ENCODE measurements around the gene RAI1.
A peak's percentile ranks its signal among the peaks of the same experiment; 100 is the strongest.

Gene RAI1

DNA sequence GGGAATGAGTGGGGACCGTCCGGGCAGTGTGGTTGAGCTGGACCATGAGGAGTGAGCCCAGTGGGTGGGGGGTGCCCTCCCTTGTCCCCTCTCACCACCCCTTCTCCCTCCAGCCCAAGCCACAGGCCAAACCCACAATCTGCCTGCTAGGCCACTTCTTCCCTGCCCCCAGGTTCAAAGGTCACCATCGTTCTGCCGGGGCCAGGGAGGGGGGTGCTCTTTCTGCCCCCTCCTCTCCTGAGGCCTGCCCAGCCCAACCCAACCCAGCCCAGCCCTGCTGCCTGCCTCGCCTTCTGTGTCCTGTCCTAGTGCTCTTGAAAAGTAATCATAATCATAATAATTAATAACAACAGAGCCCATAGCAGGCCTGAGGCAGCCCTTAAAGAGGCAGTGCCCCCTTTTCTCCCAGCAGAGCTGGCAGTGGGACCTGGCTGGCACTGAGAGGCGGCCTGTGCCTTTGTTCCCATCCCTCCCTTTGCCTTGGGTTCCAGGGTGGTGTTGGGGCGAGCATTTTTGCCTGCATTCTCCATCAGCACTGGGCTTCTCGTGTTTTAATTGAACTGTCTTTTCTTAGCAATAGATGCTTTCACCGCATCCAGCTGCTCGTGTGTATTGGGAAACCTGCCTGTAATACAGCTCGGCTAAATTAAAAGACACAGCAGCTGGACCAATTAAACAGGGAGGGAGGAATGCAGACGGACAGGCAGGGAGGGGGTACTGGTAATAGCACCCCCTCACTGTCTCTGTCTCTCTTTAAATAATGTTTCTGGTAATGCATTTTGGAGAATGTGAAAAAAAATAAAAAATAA lies 108.8 kb downstream of the RAI1 start:
- no peak for DNase-seq

DNA sequence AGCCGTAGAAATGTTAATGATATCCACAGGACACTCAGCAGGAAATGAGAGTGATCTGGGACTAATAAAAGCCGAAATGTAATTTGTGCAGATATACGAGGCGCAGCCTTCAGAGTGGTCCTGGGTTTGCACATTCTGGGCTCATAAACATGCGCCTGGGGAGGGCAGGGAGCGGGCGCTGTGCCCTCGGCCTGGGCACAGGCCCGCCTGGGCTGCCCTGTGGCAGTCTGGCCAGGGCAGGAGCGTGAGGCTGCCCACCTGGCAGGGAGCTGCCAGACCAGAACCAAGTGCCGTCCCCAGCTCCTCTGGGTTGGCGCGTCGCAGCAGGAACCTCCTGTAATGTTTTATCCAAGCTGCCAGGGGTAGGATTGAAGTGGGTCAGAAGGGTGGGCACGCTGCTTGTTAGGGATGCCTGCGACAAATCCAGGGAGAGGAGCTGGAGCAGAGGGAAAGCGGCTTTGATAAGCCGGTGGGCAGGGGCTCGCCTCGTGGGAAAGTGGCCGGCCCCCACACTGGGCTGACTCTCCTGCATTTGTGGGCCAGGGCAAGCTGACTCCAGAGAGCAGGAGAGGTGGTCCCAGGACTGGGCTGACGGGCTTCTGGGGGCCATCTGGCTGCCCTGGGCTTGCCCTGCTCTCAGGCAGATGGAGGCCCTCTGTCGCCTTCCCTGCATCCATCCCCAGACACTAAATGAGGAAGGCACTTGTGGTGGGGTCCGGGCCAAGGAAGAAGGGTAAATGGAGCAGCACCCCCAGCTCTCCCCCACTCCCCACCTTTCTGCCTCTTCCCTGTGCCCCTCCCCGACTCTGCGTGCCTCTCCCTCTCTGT lies 109.6 kb downstream of the RAI1 start:
- DNase-seq, result no peak

DNA sequence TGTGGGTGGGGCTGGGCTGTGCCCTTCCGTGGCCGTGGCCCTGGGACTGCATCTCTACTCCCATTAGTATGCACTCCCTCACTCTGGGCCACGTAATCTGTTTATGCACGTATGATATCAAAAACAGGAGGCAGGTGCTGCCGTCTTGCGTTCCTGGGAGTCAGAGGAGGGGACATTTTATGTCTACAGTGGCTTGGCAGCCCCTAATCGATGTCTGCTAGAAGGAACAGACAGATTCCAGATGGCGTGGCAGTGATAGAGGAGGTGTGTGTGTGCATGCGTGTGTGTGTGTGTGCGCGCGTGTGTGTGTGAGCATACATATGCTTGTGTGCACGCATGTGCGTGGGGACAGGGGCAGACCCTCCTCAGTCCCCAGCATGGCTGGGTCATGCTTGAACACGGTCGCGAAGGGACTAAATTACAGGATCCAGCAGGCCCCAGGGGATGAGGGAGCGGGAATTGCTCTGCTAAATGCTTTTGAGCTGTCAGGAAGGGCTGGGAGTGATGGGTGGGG lies 110.8 kb downstream of the RAI1 start:
- DNase-seq, result no peak

DNA sequence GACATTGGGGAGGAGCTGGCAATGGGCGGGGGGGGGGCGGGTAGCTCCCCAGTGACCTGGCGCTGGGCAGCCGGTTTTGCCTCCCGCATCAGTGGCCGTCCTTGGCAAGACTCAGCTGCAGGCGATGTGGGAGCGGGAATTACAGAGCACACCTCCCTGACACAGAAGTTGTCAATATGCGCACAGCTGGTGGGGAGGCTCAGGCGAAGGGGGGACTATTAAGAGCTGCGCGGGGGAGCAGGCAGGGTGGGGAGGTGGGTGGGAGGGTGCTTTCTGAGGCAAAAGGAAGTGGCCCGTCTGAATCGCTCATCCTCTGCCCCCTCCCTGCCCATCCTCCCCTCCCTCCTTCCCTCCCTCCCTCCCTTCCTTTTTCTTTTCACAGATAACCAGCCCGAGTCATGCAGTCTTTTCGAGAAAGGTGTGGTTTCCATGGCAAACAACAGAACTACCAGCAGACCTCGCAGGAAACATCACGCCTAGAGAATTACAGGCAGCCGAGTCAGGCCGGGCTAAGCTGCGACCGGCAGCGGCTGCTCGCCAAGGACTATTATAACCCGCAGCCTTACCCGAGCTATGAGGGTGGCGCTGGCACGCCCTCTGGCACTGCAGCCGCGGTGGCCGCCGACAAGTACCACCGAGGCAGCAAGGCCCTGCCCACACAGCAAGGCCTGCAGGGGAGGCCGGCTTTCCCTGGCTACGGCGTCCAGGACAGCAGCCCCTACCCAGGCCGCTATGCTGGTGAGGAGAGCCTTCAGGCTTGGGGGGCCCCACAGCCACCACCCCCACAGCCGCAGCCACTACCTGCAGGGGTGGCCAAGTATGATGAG lies 111.5 kb downstream of the RAI1 start:
- peak; percentile 86 for DNase-seq

DNA sequence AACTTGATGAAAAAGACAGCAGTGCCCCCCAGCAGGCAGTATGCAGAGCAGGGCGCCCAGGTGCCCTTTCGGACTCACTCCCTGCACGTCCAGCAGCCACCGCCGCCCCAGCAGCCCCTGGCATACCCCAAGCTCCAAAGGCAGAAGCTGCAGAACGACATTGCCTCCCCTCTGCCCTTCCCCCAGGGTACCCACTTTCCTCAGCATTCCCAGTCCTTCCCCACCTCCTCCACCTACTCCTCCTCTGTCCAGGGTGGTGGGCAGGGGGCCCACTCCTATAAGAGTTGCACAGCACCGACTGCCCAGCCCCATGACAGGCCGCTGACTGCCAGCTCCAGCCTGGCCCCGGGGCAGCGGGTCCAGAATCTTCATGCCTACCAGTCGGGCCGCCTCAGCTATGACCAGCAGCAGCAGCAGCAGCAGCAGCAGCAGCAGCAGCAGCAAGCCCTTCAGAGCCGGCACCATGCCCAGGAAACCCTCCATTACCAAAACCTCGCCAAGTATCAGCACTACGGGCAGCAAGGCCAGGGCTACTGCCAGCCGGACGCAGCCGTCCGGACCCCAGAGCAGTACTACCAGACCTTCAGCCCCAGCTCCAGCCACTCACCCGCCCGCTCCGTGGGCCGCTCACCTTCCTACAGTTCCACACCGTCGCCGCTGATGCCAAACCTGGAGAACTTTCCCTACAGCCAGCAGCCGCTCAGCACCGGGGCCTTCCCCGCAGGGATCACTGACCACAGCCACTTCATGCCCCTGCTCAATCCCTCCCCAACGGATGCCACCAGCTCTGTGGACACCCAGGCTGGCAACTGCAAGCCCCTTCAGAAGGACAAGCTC lies 112.3 kb downstream of the RAI1 start:
- DNase-seq, result no peak

DNA sequence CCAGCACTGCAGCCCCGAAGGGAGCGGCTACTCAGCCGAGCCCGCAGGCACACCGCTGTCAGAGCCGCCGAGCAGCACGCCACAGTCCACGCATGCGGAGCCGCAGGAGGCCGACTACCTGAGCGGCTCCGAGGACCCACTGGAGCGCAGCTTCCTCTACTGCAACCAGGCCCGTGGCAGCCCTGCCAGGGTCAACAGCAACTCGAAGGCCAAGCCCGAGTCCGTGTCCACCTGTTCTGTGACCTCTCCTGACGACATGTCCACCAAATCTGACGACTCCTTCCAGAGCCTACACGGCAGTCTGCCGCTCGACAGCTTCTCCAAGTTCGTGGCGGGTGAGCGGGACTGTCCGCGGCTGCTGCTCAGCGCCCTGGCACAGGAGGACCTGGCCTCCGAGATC lies 113.1 kb downstream of the RAI1 start:
- no peak for DNase-seq

DNA sequence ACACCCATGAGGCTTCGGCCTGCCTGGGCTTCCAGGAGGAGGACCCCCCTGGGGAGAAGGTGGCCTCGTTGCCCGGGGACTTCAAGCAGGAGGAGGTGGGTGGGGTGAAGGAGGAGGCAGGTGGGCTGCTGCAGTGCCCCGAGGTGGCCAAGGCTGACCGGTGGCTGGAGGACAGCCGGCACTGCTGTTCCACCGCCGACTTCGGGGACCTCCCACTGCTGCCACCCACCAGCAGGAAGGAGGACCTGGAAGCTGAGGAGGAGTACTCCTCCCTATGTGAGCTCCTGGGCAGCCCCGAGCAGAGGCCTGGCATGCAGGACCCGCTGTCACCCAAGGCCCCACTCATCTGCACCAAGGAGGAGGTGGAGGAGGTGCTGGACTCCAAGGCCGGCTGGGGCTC lies 114.0 kb downstream of the RAI1 start:
- DNase-seq, result no peak

DNA sequence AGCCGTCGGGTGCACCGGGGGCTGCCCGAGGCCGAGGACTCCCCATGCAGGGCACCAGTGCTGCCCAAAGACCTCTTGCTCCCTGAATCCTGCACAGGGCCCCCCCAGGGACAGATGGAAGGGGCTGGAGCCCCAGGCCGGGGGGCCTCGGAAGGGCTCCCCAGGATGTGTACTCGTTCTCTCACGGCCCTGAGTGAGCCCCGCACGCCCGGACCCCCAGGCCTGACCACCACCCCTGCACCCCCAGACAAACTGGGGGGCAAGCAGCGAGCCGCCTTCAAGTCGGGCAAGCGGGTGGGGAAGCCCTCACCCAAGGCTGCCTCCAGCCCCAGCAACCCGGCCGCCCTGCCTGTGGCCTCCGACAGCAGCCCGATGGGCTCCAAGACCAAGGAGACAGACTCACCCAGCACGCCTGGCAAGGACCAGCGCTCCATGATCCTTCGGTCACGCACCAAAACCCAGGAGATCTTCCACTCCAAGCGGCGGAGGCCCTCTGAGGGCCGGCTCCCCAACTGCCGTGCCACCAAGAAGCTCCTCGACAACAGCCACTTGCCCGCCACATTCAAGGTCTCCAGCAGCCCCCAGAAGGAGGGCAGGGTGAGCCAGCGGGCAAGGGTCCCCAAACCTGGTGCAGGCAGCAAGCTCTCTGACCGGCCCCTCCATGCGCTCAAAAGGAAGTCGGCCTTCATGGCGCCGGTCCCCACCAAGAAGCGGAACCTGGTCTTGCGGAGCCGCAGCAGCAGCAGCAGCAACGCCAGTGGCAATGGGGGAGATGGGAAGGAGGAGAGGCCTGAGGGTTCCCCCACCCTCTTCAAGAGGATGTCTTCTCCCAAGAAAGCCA lies 114.9 kb downstream of the RAI1 start:
- DNase-seq, result no peak

DNA sequence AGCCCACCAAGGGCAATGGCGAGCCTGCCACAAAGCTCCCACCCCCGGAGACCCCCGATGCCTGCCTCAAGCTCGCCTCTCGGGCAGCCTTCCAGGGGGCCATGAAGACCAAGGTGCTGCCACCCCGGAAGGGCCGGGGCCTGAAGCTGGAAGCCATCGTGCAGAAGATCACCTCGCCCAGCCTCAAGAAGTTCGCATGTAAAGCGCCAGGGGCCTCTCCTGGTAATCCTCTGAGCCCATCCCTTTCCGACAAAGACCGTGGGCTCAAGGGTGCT lies 115.5 kb downstream of the RAI1 start:
- no peak for DNase-seq

DNA sequence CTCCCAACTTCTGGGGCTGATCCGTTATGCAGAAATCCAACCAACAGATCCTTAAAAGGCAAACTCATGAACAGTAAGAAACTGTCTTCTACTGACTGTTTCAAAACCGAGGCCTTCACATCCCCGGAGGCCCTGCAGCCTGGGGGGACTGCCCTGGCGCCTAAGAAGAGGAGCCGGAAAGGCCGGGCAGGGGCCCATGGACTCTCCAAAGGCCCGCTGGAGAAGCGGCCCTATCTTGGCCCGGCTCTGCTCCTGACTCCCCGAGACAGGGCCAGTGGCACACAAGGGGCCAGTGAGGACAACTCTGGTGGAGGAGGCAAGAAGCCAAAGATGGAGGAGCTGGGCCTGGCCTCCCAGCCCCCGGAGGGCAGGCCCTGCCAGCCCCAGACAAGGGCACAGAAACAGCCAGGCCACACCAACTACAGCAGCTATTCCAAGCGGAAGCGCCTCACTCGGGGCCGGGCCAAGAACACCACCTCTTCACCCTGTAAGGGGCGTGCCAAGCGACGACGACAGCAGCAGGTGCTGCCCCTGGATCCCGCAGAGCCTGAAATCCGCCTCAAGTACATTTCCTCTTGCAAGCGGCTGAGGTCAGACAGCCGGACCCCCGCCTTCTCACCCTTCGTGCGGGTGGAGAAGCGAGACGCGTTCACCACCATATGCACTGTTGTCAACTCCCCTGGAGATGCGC lies 116.0 kb downstream of the RAI1 start:
- DNase-seq, result no peak

DNA sequence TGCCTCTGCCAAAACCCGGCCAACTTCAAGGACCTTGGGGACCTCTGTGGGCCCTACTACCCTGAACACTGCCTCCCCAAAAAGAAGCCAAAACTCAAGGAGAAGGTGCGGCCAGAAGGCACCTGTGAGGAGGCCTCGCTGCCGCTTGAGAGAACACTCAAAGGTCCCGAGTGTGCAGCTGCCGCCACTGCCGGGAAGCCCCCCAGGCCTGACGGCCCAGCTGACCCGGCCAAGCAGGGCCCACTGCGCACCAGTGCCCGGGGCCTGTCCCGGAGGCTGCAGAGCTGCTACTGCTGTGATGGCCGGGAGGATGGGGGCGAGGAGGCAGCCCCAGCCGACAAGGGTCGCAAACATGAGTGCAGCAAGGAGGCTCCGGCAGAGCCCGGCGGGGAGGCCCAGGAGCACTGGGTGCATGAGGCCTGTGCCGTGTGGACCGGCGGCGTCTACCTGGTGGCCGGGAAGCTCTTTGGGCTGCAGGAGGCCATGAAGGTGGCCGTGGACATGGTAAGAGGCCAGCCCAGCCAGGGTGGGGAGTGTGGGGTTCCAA lies 116.8 kb downstream of the RAI1 start:
- DNase-seq, result no peak

DNA sequence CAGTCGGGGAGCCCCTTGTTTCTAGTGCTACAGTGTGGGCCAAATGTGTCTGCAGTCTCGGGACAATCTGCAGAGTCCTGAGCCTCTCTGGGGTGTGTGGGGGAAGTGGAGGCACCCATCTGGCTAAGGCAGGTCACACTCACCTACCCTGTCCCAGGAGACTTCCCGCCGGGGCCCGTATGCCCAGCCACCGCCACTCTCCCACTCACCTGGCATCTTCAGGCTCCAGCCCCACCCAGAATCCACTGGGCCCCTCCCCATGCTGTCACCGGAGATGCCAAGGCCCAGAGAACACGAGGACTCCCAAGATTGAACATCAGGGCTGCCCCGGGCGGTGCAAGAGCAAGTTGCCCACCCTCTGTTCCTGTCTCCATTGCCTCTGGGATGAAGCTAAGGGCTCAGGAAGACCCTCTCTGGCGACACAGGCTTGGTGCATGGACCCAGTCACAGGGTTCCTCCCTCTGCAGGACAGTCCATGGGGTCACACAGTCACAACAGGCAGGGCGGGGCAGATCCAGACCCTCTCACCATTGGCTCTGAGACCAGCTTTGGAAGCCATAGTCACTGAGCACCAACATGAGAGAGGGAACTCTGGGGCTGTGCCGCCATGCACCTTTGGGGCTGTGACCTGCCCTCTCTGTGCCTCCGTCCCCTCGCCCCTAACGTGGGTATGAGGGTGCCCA lies 117.5 kb downstream of the RAI1 start:
- DNase-seq, result no peak

DNA sequence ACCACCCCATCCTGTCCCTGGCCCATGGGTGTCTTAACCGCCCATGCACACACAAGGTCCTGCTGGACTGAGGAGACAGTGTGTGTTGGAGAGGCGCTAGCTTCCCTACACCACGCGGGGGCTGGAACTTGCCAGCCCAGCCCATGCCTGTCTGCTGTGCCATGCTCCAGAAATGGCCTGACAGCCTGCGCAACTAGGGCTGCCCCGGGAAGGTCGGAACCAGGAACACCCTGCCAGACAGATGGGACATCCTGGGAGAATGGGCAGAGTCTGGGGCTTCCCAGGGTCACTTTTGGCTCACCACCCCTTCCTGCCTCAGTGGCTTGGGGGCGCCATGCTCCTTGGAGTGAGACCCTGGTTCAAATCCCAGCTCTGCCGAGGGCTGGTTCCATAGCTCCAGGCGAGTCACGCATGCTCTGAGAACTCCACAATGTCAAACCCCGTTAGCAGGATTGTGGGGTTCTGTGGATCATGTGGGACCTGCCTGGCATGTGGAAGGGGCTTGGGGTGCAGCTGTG lies 119.3 kb downstream of the RAI1 start:
- DNase-seq, result no peak

DNA sequence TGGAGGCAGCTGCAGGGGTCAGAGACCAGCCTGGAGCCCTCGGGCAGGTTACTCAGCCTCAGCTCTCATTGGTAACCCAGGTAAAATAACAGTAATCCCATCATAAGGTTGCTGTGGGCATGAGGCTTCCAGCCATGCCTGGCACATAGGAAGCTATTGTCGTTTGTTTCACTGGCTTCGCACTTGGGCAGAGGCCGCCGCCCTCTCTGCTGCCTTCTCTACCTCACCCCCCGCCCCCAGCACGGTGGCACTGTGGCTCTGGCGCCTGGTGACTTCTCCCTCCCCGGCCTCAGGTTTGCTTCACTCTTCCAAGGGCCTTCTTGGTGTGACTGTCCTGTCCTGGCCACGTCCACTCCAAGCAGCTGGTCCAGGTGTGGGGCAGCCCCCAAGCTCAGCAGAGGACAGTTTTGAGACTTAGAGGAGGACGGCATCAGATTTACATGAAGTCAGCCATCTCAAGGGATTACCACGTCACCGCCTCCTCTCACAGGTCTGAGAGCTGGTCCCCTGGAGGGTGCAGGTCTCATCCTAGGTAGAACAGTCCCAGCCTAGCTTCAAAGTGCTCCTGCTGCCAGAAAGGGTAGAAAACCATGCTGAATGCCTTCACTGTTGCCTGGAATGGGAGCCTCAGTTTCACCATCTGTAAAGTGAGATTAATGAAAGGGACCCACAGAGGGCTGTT lies 120.7 kb downstream of the RAI1 start:
- no peak for DNase-seq

DNA sequence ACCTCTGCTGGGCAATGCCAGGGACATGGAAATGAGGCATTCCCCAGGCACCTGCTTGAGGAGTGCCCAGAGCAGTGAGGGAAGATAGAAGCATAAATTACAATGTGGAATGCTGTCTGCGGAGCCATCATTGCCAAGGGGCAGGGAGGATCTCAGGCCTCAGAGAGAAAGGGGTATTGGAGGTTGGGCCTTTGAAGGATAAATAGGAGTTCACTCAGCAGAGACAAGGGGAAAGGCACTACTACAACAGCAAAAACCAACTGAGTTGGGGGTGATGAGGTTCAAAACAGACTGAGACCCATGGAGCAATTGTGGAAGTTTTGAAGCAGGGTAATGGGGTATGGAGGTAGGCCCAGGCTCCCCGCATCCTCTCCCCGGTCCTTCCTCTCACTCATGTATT lies 122.7 kb downstream of the RAI1 start:
- DNase-seq, result no peak

DNA sequence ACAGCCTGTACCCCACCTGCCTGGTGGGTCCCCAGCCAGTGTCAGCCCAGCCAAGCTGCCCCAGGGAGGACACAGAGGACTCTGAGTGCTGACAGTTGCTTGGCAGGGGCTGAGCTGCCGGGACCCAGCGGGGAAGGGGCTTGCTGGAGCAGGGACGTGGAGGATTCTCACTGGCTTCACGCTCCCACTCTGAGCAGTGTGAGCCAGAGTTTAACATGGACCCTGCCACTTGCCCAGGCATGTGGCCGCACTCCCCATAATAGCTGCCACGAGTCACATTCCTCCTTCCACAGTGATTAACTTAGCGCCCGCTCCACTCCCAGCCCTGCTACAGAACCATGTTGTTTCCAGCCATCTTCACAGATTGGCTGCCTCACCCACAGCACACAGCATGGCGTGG lies 124.3 kb downstream of the RAI1 start:
- no peak for DNase-seq

DNA sequence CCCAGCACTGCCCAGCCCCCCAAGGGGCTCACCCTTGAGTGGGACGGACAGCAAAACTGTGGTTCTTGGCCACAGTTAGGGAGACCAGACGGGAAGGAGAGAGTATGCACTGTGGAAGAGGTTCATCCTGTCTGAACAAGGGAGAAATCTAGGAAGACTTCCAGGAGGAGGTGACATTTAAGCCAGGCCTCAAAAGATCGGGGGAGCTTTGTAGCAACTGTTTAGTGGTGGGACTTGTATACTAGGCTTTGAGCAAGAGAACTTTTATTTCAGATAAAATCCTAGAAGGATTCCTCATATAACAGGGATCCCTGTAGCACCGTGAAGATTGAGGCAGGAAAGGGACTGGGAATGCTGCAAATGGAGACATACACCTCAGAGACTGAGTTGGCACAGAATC lies 124.8 kb downstream of the RAI1 start:
- no peak for DNase-seq

DNA sequence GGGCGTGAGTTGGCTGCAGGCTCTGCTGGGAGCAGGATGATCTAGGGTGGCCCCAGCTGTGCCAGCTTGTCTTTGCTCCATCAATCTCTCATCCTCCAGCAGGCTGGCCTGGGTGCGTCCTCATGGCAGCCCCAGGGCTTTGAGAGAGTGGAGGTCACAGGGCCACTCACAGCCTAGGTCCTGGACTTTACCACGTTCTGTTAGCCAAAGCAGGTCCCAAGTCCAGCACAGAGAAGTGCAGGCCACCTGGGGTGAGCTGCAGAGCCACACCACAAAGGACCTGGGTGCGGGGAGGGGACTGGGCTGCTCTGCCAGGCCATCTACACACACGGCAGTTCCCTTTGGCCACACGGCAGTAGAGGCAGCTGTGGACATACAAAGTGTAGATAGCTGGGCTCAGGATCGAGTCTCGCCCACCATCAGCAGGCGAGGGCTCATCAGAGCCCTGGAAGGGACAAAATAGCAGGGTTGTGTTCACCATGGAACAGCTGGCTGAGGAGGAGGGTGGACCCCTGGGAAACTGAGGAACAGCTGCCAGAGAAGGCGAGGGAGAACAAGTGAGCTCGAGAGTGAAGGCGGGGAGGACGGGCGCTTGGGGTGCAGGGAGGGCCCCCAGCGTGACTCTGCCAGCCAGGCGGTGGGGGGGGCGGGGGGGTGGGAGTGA lies 125.5 kb downstream of the RAI1 start:
- DNase-seq, result no peak

DNA sequence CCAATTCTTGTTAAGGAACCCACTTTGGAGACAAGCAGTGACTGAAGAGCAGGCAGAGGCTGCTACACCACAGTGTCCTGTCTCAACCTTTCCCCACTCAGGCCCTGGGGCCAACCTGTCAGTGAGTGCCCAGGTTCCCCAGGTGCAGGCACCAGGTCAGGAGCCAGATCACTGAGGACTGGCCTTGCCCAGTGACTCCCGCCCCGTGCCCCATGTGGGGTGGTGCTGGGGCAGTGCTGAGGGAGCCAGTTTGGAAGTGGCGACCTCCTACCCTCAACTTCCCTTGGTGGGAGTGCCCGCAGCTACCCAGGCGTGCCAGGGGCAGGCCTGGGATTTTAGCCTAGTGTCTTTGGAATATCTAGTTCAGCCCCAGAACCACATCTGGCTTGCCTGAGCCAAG lies 126.2 kb downstream of the RAI1 start:
- no peak for DNase-seq

Data from CD4-positive, alpha-beta T cell treated with Interleukin-21 for 1 hour (primary cell).